ENCODE results near the gene RGS19. TPM values are rescaled to one million over a fixed set of nuclear protein-coding genes. Genes with fewer than 3 reads are reported as not detected.

RGS19 gene
- total RNA-seq, 2 experiments from 2014 or later: 119 to 122 TPM

GRCh38 chr20:64075556-64075955, 3.8 kb downstream of the RGS19 start:
- POLR2A ChIA-PET: interaction anchor here (5.9 kb wide), 1 partner anchor 10 kb away, joined by 74 read pairs; no protein-coding TSS in a partner anchor
- Mint-ChIP-seq H3K27ac (peak overlapping the region; percentile 62), H3K9me3 (no peaks in the 10 kb centered on the region), H3K4me3 (no peak overlapping the region), H3K4me1 (peaks cover 46% of the 10 kb centered on the region), H3K27me3 (no peaks in the 10 kb centered on the region), H3K36me3 (ENCODE audit: low read depth) (peaks cover 63% of the 10 kb centered on the region)
- DNase-seq: no peak
- CTCF ChIA-PET: interaction anchor here (1.1 kb wide), 1 partner anchor 8 kb away, joined by 3 read pairs; no protein-coding TSS in a partner anchor

GRCh38 chr20:64074963-64075362, 4.4 kb downstream of the RGS19 start:
- no peaks in the 10 kb centered on the region for H3K27me3 Mint-ChIP-seq
- no peak for DNase-seq
- peaks cover 63% of the 10 kb centered on the region for H3K36me3 Mint-ChIP-seq (ENCODE audit: low read depth)
- ChIA-PET CTCF (interaction anchor here (1.1 kb wide), 1 partner anchor 9 kb away, joined by 3 read pairs; no protein-coding TSS in a partner anchor), POLR2A (interaction anchor here (5.9 kb wide), 1 partner anchor 9 kb away, joined by 74 read pairs; no protein-coding TSS in a partner anchor)
- H3K4me1 Mint-ChIP-seq: peaks cover 40% of the 10 kb centered on the region
- no peak overlapping the region for H3K4me3 Mint-ChIP-seq
- no peak overlapping the region for H3K27ac Mint-ChIP-seq
- no peaks in the 10 kb centered on the region for H3K9me3 Mint-ChIP-seq

DNA sequence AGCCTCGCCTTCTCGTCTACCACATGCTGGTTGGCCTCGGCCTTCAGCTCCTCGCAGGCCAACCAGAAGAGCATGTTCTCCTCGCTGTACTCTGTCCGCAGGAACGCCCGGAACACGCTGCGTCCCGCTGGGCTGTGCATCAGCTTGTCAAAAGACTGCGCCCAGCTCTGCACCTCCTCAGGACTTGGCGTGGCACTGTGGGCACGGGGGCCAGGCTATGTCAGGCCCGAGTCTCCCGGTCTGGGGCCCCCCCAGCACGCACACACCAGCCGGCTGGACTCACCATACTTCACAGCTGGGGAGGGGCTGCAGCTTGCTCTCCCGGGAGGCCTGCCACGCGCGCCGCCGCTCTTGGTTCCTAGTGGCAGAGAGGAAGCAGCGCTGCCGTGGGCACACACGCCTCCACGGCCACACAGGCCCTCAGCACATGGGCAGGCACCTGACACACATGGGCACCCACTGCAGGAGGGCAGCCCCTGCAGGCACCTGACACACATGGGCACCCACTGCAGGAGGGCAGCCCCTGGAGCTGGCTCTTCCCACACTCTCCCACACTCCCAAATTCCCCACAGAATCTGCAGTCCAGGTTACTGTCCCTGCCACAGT, 5.0 kb downstream of the RGS19 start:
- H3K27ac Mint-ChIP-seq: no peak overlapping the region
- DNase-seq: no peak
- no peaks in the 10 kb centered on the region for H3K27me3 Mint-ChIP-seq
- POLR2A ChIA-PET: interaction anchor here (0.9 kb wide), 1 partner anchor 8 kb away, joined by 3 read pairs; no protein-coding TSS in a partner anchor
- CTCF ChIA-PET: no interaction called here
- H3K4me1 Mint-ChIP-seq: peaks cover 43% of the 10 kb centered on the region
- H3K4me3 Mint-ChIP-seq: no peak overlapping the region
- H3K36me3 Mint-ChIP-seq (ENCODE audit: low read depth): peaks cover 63% of the 10 kb centered on the region
- H3K9me3 Mint-ChIP-seq: no peaks in the 10 kb centered on the region

GRCh38 chr20:64073476-64074183, 5.7 kb downstream of the RGS19 start:
- Mint-ChIP-seq H3K27ac (peak overlapping the region; percentile 40), H3K4me1 (peaks cover 46% of the 10 kb centered on the region), H3K4me3 (no peak overlapping the region), H3K9me3 (no peaks in the 10 kb centered on the region), H3K27me3 (no peaks in the 10 kb centered on the region), H3K36me3 (ENCODE audit: low read depth) (peaks cover 57% of the 10 kb centered on the region)
- ChIA-PET CTCF (no interaction called here), POLR2A (interaction anchor here (0.9 to 1.2 kb wide), 2 partner anchors 8 to 9 kb away, joined by 3 to 5 read pairs; no protein-coding TSS in a partner anchor)
- DNase-seq: no peak

DNA sequence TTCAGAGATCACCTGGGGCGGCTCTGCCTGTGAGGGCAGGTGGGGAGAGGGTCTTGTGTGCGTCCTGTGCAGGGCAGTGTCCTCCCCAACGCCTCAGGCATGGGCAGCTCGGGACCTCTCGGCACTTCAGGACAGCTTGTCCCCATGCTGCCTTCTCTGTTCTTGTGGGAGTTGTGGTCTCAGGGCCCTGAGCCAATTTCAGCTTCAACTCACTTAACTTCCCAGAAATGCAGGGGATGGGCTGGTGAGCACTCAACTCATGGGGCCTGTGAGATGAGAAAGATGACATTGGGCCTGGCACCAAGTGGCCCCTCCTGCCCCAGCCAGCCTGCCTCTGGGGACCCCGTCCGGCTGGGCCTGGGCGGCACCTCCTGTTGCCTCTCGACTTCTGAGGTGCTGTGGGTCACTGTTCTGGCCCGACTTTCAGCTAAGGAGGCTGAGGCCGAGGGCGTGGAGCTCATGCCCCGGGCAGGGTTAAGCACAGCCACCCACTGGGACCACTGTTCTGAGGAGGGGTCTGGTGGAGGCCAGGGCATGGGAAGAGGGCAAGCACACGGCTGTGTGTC, 6.7 kb downstream of the RGS19 start:
- H3K27me3 Mint-ChIP-seq: no peaks in the 10 kb centered on the region
- H3K4me3 Mint-ChIP-seq: no peak overlapping the region
- ChIA-PET CTCF (no interaction called here), POLR2A (interaction anchor here (1.0 to 1.2 kb wide), 3 partner anchors 8 to 30 kb away, joined by 3 to 5 read pairs (median 3); partner anchors contain the start of gene TCEA2)
- peaks cover 50% of the 10 kb centered on the region for H3K4me1 Mint-ChIP-seq
- no peak overlapping the region for H3K27ac Mint-ChIP-seq
- DNase-seq: no peak
- H3K9me3 Mint-ChIP-seq: no peaks in the 10 kb centered on the region
- H3K36me3 Mint-ChIP-seq (ENCODE audit: low read depth): peaks cover 50% of the 10 kb centered on the region

- Mint-ChIP-seq H3K4me3 (no peak overlapping the region), H3K36me3 (ENCODE audit: low read depth) (peaks cover 44% of the 10 kb centered on the region), H3K9me3 (no peaks in the 10 kb centered on the region), H3K27ac (no peak overlapping the region), H3K27me3 (no peaks in the 10 kb centered on the region), H3K4me1 (peaks cover 55% of the 10 kb centered on the region)
- ChIA-PET CTCF (no interaction called here), POLR2A (interaction anchor here (1.0 kb wide), 1 partner anchor 30 kb away, joined by 3 read pairs; no protein-coding TSS in a partner anchor)
- DNase-seq: no peak
These were observed 7.7 kb downstream of the RGS19 start for GRCh38 chr20:64071341-64072332.

GRCh38 chr20:64070244-64070993, 8.9 kb downstream of the RGS19 start:
- H3K4me1 Mint-ChIP-seq: peaks cover 55% of the 10 kb centered on the region

DNA sequence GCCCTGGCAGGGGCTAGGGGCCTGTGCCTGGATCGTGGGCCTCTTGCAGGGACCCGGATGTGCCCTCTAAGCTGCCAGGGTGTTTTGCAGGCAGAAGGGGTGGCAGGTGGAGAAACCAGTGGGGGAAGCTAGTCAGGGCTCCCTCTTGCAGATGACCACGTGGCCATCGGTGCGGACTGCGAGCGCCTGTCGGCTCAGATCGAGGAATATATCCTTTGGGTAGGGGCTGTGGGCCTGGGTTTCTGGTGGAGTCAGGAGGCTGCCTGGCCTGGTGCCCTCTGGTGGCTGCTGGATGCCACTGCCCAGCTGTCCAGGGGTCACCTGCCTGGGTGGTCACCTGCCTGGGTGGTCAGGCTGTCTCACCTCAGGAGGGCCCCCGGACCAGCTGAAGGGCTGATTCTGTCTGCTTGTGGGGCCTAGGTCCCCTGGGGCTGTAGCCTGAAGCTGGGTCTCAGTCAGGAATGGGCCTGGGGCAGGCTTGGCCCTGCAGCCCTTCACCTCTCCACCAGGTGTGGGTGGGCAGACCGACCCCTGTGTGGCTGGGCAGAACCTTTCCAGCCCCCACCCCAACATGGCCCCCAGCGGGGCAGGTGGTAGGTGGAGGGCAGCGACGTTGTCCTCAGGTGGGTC, 9.6 kb downstream of the RGS19 start:
- ChIA-PET POLR2A (interaction anchor here (0.8 to 3.9 kb wide), 4 partner anchors 8 to 30 kb away, joined by 3 to 16 read pairs (median 8); partner anchors contain the start of genes OPRL1 and RGS19), CTCF (interaction anchor here (1.0 to 1.9 kb wide), 3 partner anchors 8 to 30 kb away, joined by 3 to 10 read pairs (median 6); no protein-coding TSS in a partner anchor)
- DNase-seq: peak; percentile 47
- H3K27me3 Mint-ChIP-seq: no peaks in the 10 kb centered on the region
- no peaks in the 10 kb centered on the region for H3K9me3 Mint-ChIP-seq
- H3K4me3 Mint-ChIP-seq: no peak overlapping the region
- H3K27ac Mint-ChIP-seq: no peak overlapping the region
- peaks cover 57% of the 10 kb centered on the region for H3K4me1 Mint-ChIP-seq
- H3K36me3 Mint-ChIP-seq (ENCODE audit: low read depth): peaks cover 28% of the 10 kb centered on the region

More at GRCh38 chr20:64070244-64070993, 8.9 kb downstream of the RGS19 start:
- Mint-ChIP-seq H3K9me3 (no peaks in the 10 kb centered on the region), H3K27ac (no peak overlapping the region), H3K27me3 (no peaks in the 10 kb centered on the region), H3K36me3 (ENCODE audit: low read depth) (peaks cover 35% of the 10 kb centered on the region), H3K4me3 (no peak overlapping the region)
- ChIA-PET CTCF (interaction anchor here (1.0 to 1.9 kb wide), 3 partner anchors 8 to 31 kb away, joined by 3 to 10 read pairs (median 6); no protein-coding TSS in a partner anchor), POLR2A (interaction anchor here (0.8 to 3.9 kb wide), 3 partner anchors 8 to 31 kb away, joined by 3 to 16 read pairs (median 9); partner anchors contain the start of genes OPRL1 and RGS19)
- DNase-seq: no peak

DNA sequence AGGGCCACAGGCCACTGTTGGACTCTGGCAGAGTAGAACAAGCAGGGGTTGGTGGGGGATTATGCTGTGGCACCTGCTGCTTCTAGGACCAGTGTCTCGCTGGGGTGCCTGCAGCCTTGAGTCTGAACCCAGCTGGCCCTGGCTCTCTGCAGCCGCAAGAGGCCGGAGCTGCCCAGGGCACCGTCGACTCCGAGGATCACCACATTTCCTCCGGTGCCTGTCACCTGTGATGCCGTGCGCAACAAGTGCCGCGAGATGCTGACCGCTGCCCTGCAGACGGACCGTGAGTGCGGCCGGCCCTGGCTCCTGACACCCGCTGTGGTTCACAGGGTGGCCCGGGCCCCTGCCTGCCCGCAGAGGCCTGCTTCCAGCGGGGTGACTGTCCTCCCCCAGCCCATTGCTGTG, 10.1 kb downstream of the RGS19 start:
- Mint-ChIP-seq H3K36me3 (ENCODE audit: low read depth) (peaks cover 24% of the 10 kb centered on the region), H3K4me1 (peaks cover 61% of the 10 kb centered on the region), H3K27me3 (no peaks in the 10 kb centered on the region), H3K9me3 (no peaks in the 10 kb centered on the region), H3K27ac (no peak overlapping the region), H3K4me3 (no peak overlapping the region)
- CTCF ChIA-PET: interaction anchor here (1.0 to 1.9 kb wide), 3 partner anchors 9 to 30 kb away, joined by 3 to 10 read pairs (median 6); no protein-coding TSS in a partner anchor
- DNase-seq: no peak
- POLR2A ChIA-PET: interaction anchor here (0.8 to 3.9 kb wide), 5 partner anchors 9 to 30 kb away, joined by 3 to 16 read pairs (median 6); partner anchors contain the start of genes OPRL1 and RGS19

DNA sequence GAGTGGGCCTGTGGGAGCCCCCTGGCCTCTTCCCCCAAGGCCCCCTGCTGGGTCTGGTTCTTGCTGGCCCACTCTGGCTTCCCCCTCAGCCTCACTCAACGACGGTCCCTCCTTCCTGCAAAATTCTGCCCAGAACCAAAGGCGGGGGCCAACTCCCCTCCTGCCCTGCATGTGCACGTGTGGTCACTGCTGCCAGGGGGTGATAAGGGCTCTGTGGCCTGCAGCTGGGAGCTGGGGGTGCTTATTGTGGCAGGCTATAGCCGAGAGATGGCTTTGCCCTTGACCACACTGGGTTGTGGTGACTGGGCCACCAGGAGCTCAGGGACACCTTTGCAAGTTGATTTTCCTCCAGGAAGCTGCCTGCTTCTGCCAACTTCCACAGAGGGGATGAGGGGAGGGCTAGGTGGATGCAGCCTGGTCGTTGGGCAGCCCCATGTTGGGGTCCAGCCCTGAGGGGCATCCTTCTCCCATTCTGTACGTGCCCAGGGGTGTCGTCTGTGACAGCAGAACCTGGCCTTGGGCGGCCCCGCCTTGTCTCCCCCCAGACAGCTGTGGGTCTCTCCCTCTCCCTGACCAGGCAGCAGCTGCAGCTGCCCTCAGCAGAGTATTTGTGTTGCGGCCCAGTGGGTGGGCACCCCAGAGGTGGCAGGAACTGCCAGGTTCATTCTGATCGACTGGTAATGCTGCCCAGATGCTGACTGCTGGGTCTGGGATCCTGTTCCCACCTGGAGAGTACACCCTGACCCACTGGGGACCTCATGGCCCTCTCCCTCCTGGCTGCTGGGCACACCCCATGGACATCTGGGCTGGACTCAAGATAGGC, 10.7 kb downstream of the RGS19 start:
- DNase-seq: no peak
- Mint-ChIP-seq H3K9me3 (no peaks in the 10 kb centered on the region), H3K27ac (peak overlapping the region; percentile 62), H3K36me3 (ENCODE audit: low read depth) (peaks cover 21% of the 10 kb centered on the region), H3K4me3 (peak overlapping the region; percentile 24), H3K4me1 (peaks cover 65% of the 10 kb centered on the region), H3K27me3 (no peaks in the 10 kb centered on the region)
- POLR2A ChIA-PET: interaction anchor here (0.6 to 3.9 kb wide), 6 partner anchors 9 to 546 kb away, joined by 3 to 16 read pairs (median 5); partner anchors contain the start of genes OPRL1 and RGS19
- CTCF ChIA-PET: interaction anchor here (1.9 kb wide), 1 partner anchor 29 kb away, joined by 6 read pairs; no protein-coding TSS in a partner anchor

Measured in activated CD4-positive, alpha-beta memory T cell treated with anti-CD3 and anti-CD28 coated beads, Interleukin-2, amount 10 ng/mL, durations not matched to agents 7 days and 5 days (primary cell).